Measurements from ENCODE around the gene CACTIN.
"Not testable (repeated sequence)": the region's sequence is repeated elsewhere in the genome, so short reads cannot be mapped to it uniquely, and the experiment has no call there.

Gene CACTIN

DNA sequence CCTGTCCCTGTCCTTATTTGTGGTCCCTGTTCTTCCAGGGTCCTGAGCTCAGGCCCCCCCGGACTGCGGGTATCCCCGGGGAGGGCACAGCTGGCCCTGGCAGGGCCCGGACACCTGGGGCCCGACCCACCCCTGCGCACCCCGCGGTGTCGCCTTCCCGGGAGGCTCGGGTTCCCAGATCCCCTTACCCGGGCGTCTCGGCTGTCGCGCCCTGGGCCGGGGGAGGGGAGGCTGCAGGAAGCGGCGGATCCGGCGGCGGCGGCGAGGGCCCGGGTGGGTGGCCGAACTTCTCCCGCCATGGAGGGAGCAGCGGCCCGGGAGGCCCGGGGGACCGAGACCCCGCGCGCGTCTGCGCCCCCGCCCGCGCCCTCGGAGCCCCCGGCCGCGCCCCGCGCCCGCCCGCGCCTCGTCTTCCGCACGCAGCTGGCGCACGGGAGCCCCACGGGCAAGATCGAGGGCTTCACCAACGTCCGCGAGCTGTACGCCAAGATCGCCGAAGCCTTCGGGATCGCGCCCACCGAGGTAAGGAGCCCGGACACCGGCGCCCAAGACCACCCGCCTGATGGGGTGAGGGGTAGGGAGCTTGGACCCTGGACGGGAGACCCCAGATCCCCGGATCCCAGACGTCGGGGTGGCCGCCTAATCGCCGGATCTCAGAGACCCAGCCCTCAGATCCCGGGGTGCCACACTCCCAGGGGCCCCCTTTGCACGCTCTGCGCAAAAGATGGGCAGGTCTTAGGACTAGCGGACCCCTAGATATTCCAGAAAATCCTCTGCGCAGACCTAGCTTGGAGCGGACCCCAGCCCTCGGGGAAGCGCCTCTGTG, 41.1 kb downstream of the CACTIN start, which contains the start of gene GIPC3:
TSS of gene GIPC3 (plus strand) at position 178 of the 826 bp plus-strand sequence. CDS start at position 298, 120 bp downstream.
- no peak for FAIRE-seq

DNA sequence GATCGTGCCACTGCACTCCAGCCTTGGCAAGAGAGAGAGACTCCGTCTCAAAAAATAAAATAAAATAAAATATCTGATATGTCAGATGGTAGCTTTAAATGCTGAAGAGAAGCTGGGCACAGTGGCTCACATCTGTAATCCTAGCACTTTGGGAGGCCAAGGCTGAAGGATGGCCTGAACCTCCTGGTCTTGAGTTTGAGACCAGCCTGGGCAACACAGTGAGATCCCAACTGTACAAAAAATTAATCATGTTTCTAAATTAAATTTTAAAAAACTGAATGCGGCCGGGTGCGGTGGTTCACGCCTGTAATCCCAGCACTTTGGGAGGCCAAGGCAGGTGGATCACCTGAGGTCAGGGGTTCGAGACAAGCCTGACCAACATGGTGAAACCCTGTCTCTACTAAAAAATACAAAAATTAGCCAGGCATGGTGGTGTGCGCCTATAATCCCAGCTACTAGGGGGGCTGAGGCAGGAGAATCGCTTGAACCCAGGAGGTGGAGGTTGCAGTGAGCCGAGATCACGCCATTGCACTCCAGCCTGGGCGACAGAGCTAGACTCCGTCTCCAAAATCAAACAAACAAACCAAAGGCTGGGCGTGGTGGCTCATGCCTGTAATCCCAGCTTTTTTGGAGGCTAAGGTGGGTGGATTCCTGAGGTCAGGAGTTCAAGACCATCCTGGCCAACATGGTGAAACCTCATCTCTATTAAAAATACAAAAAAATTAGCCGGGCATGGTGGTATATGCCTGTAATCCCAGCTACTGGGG, 42.4 kb downstream of the CACTIN start:
- FAIRE-seq, result not testable (repeated sequence)

DNA sequence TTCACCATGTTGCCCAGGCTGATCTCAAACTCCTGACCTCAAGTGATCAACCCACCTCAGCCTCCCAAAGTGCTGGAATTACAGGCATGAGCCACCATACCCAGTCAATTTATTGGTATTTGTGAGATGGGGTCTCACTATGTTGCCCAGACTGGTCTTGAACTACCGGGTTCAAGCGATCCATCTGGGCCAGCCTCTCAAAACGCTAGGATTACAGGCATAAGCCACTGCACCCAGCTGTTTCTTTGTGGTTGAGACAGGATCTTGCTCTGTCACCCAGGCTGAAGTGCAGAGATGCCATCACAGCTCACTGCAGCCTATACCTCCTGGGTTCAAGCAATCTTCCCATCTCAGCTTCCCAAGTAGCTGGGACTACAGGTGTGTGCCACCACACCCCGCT, 44.8 kb downstream of the CACTIN start:
- FAIRE-seq, result not testable (repeated sequence)

DNA sequence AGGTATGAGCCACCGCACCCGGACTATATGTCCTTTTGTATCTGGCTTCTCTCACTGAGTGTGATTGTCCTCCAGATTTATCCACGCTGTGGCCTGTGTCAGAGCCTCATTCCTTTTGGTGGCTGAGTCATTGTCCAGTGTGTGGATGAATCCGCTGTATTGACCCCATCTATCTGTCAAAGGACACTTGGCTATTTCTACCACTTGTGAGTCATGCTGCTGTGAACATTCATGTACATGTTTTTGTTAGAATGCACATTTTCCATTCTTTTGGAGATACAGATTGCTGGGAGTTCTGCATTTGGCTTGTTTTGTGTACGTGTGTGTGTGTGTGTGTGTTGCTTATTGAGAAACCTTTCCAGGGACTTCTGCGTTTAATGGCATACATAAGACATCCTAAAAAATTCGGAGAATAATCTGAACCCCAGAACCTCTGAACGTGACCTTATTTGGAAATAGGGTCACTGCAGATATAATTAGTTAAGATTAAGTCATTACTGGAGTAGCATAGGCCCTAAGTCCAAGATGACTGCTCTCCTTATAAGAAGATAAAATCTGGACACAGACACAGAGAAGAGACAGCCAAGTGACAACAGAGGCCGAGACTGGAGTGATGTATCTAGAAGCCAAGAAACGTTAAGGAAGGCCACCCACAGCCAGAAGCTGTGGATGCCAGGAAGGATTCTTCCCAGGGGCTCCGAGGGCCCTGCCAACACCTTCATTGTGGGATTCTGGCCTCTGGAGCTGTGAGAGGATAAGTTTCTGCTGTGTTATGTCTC, 46.2 kb downstream of the CACTIN start:
- FAIRE-seq, result no peak

DNA sequence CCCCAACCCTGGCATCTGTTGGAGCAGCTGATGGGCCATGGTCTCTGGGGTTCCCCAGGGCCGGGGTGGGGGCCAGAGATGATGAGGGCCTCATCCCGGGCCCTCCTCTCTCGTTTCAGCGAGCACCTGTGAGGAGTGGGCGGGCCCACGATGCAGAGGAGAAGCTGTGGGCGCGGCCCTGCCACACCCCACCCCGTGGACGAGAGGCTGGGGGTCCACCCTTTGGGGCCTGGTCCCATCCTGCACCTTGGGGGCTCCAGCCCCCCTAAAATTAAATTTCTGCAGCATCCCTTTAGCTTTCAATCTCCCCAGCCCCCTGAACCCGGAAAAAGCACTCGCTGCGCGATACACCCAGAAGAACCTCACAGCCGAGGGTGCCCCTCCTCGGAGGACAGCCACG, 48.2 kb downstream of the CACTIN start:
- FAIRE-seq, result no peak

DNA sequence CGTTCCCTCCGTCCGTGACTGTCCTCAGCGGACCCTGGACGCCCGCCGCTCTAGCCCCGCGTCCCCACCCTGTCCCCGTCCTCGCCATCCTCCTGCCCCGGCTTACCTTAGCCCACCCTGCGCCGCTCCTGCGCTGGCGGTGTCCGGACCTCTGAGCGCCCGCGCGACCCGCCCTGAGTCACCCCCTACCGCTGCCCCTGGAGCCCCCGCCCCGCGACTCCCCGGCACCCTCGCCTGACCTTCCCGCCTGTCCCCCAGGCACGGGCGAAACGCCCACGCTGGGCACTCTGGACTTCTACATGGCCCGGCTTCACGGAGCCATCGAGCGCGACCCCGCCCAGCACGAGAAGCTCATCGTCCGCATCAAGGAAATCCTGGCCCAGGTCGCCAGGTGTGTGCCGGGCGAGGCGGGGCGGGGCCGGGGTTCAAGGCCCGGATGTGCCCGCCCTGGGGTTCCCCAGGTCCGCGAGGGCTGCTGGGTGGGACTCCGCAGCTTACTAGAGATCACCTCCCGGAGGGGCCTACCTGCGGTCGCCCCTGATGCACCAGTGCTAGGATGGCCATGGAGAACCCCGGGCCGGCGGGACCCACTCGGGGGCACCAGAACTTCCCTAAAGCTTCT, 48.8 kb downstream of the CACTIN start:
- no peak for FAIRE-seq

DNA sequence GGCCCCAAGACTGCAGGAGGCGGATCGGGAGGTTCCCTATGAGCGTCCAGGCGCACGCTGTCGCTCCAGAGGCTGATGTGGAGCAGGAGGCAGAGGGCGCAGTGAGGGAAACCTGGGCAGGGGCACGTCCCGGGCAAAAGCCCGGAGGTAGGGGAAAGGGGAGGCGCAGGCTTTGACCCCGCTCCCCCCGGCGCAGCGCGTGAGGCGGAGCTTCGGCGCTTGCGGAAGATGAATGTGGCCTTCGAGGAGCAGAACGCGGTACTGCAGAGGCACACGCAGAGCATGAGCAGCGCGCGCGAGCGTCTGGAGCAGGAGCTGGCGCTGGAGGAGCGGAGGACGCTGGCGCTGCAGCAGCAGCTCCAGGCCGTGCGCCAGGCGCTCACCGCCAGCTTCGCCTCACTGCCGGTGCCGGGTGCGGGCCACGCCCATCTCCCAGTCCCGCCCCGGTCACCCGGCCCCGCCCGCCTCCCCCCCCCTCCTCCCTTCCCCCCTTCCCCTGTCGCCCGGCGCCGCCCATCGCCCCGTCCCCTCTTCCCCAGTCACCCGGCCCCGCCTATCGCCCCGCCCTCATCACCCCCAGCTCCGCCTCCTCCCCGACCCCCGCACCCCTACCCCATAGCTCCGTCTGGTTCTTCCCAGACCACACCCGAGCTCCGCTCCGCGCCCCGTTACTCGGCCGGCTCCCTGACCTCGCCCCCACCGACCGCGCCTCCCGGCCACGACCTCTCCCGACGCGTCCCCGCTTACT, 49.7 kb downstream of the CACTIN start:
- no peak for FAIRE-seq

DNA sequence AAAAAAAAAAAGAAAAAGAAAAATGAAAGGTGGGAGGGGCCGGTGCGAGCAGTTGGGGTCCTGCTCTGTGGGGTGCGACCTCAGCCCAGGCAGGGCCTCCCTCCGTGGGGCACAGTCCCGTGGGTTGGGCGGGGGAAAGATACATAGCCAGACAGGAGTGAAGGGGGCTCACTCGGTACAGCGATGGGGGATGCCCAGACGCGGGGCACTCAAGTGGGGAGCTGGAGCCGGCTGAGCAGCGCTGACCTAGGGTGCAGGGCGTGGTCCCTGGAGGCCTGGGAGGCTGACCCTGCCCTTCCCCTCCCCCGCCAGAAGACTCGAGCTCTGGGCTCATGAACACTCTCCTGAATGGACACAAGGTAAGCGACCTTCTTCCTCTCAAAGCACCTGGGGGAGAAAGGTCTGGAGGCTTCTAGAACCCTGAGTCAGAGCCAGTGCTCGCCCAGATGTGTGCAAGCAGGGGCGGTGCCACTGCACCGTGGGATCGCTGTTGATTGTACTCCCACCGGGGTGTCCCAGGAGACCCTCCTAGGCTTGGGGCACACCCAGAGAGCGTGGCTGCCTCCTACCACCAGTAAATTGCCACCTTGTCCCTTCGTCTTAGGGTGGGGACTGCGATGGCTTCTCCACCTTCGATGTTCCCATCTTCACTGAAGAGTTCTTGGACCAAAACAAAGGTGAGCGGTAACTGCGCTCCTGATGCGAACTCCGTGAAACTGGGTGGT, 50.5 kb downstream of the CACTIN start:
- no peak for FAIRE-seq

DNA sequence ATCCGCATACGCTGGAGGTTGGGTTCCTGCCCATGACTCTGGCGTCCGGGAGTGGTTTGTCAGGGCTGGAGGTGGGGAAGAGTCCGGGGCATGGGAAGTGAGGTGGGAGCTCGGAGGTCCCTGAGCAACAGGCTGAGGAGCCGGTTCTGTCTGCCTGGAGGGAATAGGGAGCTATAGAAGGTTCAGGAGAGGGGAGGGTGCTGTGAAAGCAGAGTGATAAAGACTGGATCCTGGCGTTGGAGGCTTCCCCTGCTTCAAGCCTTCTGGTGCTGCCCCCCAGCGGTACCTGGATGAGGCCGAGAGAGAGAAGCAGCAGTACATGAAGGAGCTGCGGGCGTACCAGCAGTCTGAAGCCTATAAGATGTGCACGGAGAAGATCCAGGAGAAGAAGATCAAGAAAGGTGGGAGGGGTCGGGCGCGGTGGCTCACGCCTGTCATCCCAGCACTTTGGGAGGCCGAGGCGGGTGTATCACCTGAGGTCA, 51.3 kb downstream of the CACTIN start:
- FAIRE-seq, result no peak

DNA sequence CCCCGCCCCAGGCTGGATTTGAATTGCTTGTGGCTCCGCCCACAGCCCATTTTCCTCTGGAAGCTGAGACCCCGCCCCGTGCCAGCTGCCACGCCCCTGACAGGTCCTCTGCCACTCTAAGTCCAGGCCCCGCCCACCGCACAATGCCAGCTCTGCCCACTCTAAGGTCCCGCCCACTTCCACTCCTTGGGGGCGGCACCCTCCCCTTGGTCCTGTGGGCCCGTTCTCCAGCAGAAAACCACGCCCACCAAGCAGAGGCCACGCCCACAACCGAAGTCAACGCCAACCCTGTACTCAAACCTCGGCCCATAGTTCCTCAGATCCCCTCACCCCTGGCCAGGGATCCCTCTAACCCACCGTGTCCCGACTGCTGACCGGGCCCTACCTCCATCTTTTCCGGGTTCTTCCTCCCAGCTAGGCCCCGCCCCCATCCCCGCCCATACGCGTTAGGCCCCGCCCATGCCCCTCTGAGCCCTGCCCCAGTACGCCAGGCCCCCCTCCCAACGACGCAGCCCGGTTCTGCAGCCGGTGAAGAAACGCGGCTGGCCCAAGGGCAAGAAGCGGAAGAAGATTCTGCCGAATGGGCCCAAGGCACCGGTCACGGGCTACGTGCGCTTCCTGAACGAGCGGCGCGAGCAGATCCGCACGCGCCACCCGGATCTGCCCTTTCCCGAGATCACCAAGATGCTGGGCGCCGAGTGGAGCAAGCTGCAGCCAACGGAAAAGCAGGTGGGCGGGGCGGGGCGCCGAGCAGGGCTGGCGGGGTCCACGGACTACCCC, 52.5 kb downstream of the CACTIN start:
- FAIRE-seq, result peak; percentile 97

DNA sequence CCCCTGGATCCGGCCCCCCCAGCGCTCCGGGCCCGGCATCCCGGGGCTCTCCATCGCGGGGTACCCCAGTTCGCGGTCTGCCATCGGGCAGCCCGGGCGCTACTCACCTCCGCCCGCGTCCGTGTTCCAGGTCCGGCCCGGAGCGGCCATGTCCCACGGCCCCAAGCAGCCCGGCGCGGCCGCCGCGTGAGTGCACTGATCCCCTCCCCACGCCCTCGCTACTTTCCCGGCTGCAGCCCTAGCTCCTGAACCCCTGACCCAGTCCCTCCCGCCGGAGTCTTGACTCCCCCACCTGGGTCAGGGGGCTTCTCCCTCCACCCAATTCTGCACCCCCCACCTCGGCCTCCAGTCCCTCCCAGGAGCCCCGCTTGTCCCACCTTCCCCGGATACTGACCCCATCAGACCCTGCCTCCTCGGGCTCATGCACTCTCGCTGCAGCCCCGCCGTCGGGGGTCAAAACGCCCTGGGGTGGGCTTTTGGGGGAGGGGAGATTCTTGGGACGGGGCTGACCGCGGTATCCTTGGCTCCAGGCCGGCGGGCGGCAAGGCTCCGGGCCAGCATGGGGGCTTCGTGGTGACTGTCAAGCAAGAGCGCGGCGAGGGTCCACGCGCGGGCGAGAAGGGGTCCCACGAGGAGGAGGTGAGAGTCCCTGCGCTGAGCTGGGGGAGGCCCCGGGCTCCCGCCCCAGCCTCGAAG, 53.3 kb downstream of the CACTIN start:
- no peak for FAIRE-seq

DNA sequence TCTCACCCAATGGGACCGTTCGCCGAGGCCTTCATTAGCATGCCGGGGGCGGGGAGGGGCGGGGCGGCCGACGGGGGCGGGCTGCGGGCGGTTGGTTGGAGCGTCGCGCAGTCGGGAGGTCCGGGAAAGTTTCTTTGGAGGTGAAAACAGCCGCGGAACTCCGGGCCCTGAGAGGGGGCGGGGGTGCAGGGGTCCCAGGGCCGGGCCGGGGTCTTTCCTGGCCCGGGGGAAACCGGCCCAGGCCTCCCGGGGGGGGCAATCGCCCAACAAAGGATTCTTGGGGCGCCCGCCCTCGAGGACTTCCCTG, 53.8 kb downstream of the CACTIN start, which contains the start of gene HMG20B:
TSS of gene HMG20B (plus strand) at position 90 of the 307 bp plus-strand sequence. CDS start 366 bp downstream, outside the sequence.
- FAIRE-seq, result no peak

DNA sequence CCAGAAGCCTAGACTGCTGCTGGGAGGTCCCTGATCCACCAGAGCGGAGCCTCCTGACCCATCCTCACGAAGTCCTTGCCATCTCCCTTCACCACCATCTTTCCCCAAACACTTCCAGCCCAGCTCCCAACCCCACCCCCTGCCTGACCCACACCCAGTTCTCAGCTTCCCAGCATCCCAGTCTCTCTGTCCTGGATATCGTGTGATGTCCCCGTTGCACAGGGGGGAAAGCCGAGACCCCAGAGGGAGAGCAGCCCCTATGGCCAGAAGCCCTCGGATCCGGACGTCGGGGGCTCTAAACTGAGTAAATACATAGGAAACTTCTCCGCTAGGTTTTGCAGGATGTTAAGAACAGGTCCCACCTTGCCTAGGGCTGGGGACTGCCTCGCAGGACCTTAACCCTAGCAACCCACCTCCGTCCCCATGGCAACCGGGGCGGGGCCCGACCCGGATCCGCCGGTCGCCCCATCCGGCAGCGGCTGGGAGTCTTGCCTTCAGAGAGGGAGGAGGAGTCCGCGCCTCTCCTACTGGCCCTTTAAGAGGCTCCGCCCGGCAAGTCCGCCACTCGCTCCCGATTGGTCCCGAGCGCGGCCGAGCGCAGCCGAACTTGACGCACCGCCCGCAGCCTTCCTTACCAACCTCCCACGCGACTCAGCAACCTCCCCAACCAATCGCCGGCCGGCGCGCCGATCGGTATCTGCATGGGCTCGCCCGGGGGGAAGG, 54.3 kb downstream of the CACTIN start:
- FAIRE-seq, result peak; percentile 98

DNA sequence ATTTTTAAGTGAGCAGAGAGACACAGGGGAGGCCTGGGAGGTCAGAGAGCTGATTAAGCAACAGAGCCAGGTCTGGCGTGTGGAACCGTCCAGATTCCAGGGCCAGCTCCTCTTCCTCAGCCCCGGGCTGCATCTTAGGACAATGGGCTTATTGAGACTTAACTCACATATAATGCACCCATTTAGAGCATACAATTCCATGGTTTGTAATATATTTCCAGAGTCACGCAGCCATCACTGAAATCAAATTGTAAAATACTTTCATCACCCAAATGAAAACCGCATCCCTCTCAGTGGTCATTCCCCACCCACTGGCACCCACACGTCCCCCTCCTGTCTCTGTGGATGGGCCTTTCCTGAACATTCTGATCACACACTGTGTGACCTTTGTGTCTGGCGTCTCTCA, 56.0 kb downstream of the CACTIN start:
- FAIRE-seq, result no peak

DNA sequence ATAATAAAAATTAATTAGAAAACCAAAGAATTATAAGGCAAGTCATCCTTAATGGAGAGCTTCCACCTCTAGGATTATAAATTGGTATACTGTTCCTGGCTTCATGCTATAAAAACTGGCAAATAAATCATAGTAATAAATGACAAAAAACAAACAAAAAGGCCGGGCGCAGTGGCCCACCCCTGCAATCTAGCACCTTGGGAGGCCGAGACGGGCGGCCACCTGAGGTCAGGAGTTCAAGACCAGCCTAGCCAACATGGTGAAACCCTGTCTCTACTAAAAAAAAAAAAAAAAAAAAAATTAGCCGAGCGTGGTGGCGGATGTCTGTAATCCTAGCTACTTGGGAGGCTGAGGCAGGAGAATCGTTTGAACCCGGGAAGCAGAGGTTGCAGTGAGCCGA, 56.5 kb downstream of the CACTIN start:
- FAIRE-seq, result not testable (repeated sequence)

DNA sequence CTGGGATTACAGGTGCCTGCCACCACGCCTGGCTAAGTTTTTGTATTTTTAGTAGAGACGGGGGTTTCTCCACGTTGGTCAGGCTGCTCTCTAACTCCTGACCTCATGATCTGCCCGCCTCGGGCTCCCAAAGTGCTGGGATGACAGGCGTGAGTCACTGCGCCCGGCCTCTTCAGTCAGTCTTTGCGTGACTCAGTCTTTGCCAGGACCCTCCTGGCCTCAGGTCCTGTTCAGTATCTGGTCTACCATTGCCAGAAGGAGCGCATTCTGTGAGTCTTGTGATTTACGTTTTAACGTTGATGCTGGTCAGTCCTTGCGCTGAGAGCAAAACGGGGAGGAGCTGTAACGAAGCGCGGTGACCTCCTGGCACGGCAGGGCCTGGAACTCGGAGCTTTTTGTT, 61.5 kb downstream of the CACTIN start:
- FAIRE-seq, result no peak

DNA sequence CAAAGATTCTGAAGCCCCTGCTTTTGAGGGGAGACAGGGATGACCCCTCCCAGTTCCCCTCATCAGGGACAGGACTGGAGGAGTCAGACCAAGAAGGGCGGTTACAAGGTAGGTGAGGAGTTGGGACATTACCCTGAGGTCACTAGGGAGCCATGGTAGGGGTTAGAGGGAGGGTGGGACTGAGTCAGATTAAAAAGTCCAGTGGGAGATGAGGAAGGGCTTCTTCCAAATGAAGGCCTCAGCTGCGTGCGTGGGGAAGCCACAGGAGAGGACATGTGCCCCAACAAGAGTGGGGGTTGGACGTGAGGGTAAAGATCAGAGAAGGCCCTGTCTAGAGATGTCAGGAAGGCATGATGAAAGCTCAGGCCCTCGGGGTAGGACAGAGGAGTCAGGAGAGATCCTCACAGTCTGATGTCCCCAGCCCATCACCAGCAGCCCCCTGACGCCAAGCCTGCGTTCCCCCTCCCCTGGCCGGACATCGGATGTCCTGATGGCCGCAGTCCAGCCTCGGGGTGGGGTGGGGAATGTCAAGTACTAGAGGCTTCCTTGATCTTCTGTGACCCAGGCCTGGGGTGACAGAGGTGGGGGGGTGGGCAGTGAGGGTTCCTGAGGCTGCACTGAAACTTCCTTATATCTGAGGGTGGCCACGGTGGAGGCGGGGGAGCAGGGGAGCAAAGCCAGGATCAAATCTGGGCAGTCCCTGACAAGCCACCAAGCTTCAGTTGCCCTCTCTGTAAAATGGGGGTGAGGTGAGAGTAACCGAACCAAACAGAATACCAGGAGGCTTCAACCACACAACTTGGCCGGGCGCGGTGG, 62.7 kb downstream of the CACTIN start:
- no peak for FAIRE-seq
